DMS153 treated with DMSO at 0.1 percent for 48 hours (cell line): ENCODE data around the gene CHRDL2.
"Not testable (repeated sequence)": the region's sequence is repeated elsewhere in the genome, so short reads cannot be mapped to it uniquely, and the experiment has no call there.

Experiments used
- DNase-seq: peaks from one replicate; lab custom pipeline; 2025; ENCODE audit not compliant: unreplicated experiment; lab: John Stamatoyannopoulos, UW

Gene CHRDL2

DNA sequence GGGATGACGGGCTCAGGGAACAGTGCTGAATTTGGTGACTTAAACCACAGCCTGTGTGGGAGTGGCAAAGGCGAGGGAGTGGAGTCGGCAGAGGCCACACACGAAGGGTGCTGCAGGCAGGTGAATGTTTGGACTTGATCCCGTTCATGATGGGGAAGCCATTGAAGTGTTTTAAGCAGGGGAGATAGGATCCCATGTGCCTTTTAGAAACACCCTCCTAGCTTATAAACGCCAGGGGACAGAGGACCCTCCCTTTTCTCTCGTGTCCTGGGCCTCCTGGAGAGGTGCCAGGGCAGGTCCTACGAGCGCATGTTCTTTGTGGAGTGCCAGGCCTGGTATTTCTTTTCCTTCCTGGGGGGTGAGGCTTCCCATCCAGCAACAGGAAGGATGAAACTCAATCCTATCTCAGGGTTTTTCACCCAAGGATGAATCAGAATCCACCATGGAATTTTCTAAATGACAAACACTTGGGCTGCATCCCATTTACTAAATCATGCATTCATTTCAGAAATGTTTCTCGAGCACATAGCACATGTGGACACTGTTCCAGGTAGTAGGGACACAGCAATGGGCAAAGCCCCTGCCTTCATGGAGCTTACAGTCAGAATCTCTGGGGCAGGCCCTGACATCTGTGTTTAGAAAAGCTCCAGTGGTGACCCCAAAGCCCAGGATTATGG, 59.6 kb downstream of the CHRDL2 start:
- no peak for DNase-seq

DNA sequence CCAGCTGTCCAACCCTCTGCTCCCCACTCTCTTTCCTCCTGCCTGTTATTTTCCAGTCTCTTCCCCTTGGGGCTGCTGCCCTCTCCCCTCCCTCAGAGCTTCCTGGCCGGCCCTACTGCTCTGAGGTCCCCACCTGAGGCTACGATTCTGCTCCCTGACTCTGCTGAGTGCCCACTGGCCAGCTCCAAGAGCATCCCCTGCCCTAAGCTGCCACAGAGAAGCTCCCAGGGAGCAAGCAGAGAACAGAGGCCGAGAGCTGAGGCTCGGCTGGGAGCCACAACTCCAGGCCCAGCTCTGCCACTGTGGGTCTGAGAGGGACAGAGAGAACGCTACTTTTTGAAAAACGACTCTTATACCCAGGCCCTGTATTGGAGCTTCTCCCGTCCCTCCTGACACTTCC, 61.1 kb downstream of the CHRDL2 start:
- DNase-seq = no peak

DNA sequence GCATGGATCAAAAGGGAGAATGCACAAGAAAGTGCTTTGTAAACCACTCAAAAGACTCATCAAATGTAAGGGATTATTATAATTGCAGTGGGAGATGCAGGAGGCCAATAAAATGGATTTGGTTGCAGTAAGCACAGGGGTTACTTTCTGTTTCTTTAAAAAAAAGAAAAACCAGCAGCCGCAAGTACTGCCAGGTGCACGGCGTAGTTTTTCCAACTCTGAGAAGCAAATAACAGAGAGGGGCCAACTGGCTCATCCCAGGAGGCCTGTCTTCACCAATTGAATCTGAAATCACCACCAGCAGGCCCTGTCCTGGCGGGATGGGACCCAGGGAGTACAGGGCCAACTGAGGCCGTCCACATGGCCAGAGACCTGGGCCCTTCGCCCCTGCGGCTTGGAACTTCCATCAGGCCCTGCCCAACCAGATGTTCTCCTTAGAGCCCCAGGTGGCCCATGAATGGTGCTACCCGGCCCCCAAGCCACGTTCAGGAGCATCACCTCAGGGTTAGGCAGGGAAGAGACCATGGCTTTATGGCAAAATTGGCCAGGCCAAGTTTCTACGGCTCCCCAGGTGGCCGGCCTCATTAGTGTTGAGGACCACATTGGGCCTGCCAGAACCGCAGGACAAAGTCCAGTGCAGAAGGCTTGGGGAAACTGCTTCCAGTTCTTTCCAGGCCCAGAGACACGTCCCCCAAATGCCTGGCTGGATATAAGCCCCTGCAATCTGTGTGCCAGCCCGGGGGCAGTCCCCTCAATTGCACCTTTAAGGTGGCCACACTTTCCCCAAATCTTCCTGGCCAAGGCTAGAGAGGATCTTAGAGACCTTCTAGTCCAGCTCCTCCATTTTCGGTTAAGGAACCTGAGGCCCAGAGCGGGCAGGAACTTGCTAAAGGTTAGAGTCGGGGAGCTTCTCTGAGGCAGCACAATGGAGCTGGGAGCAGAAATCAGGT, 61.7 kb downstream of the CHRDL2 start:
- DNase-seq = no peak

DNA sequence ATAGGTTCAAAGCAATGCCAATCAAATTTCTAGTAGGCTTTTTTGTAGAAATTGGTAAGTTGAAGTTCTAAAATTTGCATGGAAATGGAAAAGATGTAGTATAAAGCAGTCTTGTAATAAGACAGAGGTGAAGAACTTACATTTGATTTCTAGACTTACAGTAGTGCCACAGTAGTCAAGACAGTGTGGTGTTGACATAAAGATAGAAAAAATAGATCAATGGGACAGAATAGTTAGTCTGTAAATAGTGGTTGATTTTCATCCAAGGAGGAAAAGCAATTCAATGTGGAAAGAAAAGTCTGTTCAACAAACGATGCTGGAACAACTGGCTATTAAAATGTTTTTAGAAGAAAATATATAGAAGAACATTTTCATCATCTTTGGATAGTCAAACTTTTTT, 67.9 kb downstream of the CHRDL2 start:
- no peak for DNase-seq

DNA sequence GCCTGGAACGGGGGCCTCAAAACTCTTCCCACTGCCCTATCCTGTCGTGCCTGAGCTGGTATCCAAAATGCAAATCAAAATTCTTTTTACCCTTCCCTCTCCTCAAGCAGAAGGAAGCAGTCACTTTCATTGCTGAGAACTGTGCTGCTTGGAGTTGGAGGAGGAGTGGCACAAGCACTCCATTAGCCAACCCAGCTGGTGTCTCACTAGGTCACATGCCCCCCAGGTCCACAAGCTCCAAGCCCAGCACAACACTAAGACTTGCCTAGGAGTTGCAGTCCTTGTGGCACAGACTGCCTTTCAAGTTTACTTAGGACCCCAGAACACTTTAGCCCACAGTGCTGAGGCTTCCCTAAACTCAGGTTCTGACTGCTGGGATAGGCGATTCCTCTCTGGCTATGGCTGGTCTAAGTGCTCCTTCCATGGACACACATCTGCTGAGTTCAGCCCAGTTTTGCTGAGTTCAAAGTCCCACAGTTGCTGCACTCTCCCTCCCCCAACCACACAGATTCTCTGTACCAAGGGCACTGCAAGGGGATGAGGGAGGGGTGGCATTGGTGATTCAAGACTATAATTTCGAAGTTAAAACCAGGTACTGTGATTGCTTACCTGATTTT, 68.6 kb downstream of the CHRDL2 start:
- no peak for DNase-seq

DNA sequence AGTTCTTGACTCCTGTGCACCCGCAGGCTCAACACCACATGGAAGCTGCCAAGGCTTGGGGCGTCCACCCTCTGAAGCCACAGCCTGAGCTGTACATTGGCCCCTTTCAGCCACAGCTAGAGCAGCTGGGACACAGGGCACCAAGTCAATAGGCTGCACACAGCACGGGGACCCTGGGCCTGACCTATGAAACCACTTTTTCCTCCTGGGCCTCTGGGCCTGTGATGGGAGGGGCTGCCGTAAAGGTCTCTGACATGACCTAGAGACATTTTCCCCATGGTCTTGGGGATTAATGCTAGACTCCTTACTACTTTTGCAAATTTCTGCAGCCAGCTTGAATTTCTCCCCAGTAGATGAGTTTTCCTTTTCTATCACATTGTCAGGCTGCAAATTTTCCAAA, 72.1 kb downstream of the CHRDL2 start:
- not testable (repeated sequence) for DNase-seq

DNA sequence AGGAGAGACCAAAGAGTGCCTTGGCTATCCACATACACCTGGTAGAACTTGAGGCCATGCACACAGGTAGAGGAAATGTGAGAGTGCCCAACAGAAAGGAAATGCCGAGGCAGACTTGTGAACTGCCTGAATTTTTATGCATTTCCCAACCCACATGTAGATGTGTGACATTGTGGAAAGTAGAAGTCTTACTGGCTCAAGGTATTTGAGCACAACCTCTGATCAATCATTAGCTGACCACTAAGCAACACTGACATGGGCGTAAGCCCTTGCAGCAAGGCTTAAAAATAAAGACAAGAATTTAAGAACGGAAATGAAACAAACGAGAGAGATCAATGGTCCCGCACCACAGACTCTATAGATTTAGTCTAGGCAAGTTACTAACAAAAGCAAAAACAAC, 76.2 kb downstream of the CHRDL2 start:
- no peak for DNase-seq

DNA sequence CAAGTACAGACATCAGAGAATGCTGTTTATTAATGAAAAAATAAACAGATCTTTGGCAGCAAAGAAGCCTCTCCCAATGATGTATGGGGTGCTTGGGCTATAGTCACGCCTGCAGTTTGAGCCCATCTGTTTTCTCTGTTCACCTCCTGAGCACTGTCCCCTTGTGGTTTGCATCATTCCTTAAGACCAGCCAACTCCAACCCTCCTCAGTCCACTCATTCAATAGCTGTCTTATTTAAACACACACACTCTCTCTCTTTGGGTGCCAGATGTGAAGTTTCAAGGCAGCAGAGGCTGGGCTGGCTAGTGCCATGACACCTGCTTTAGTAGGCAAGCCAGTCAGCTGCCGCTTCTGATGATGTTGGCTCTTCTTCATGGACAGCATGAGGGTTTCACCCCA, 80.7 kb downstream of the CHRDL2 start:
- DNase-seq = no peak

DNA sequence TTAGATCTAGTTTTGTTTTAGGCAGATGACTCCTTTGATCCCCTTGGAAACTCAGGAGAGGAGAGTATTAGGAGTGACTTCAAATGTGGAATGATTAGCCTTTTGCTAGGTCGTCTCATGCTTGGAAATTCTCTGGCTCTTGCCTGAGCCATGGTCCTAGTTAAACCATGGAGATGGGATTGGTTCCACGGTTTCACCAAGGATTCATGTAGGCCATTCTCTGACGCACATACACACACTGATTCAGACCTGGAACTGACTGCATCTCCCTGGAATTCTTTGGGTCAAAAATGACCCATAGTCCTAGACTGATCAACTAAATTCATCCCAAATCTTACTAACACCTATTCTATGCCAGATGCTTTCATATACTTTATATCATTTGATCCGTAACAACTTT, 82.3 kb downstream of the CHRDL2 start:
- DNase-seq = no peak

DNA sequence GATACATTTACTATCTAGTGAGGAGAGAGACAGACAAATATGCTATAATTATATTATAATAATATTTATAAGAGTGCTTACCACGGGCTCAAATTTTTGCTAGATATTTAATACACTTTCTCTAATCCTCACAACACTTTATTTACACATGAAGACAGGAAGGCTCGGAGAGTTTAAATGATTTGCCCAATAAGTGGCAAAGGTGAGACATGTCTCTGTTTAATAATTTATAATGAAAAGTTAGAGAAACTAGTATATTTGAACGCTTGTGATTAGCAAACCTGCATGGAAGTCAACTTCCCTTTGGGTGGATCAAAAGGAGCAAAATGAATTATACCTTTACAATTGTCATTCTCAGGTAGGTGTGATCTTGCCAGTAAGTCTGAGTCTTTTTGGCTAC, 83.4 kb downstream of the CHRDL2 start:
- DNase-seq = no peak

DNA sequence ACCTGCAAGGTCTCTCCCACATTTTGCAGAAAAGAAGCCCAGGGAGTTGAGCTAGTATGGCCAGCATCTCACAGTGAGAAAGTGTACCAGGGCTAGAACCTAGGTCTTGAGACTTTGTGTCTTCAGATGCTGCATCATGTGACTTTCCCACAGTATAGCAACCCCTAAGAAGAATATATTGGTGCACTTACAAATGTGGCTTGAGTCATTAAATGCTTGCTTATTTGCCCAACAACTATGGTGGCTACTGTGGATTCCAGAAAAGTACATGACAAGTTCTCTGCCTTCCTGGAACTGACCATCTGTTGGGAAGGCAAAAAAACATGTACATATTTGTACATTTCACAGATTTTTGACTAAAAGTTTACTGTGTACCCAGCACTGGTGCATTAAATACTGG, 83.8 kb downstream of the CHRDL2 start:
- no peak for DNase-seq

DNA sequence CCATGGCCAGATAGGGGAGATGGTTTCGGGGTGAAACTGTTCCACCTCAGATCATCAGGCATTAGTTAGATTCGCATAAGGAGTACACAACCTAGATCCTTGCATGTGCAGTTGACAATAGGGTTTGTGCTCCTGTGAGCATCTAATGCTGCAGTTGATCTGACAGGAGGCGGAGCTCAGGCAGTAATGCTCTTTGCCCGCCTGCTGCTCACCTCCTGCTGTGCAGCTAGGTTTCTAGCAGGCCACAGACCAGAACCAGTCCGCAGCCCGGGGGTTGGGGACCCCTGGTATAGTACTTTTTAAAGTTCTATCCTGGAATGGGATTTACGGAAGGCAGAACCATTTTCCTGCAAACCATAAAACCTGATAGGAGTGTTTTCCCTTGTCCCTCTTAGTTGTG, 84.3 kb downstream of the CHRDL2 start:
- no peak for DNase-seq
